ENCODE data around the gene S100A10. TPM values are rescaled to one million over a fixed set of nuclear protein-coding genes. Genes with fewer than 3 reads are reported as not detected.

Gene S100A10
- total RNA-seq, 1 donor from 2014 or later = 1,257 TPM

DNA sequence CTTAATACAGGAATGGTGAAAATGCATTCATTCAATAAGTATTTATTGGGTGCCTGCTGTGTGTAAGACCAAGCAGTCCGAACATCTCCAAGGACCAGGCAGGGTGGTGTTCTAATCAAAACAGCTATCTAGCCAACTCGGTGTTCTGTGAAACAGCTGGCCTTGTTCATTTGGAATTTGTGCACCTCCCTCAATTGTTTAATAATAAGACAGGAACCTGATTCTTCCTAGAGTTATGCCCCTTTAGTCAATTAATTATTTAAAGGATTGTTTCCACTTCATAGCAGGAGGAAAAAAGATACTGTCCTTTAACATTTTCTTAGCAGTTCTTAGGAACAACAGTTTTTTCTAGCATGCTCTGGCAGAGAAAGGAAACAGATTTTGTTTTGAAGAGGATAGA is 30.4 kb downstream of the S100A10 start:
- H3K27me3 Mint-ChIP-seq (ENCODE audit: low read depth, unreplicated experiment) = no peaks in the 10 kb centered on the region
- Histone ChIP-seq H3K27me3 (ENCODE audit: insufficient read depth, low read length) (no peaks in the 10 kb centered on the region), H3K4me1 (ENCODE audit: insufficient read depth, low read length) (no peaks in the 10 kb centered on the region), H3K4me3 (ENCODE audit: insufficient read depth, low read depth, low read length) (no peak overlapping the region), H3K79me2 (ENCODE audit: insufficient read depth, low read length) (no peaks in the 10 kb centered on the region), H3K36me3 (ENCODE audit: insufficient read depth, low read length) (no peaks in the 10 kb centered on the region), H3K4me2 (ENCODE audit: low read length) (no peak overlapping the region), H3K9ac (ENCODE audit: low read length) (no peak overlapping the region), H3K27ac (ENCODE audit: low read depth, low read length) (no peak overlapping the region), H3K9me3 (ENCODE audit: insufficient read depth, low read depth, low read length) (no peaks in the 10 kb centered on the region), H2AFZ (ENCODE audit: low read depth, low read length) (no peak overlapping the region), H4K20me1 (ENCODE audit: insufficient read depth, low read length) (no peaks in the 10 kb centered on the region)
- TF ChIP-seq CTCF (IDR thresholded peaks at IDR 0.05; ENCODE audit: insufficient read depth, low read depth, low read length) (no peak), EZH2 (IDR thresholded peaks at IDR 0.05; ENCODE audit: insufficient read depth, low read length) (no peak)
- peaks cover 5% of the 10 kb centered on the region for H3K4me1 Mint-ChIP-seq (ENCODE audit: low read depth, unreplicated experiment)
- H3K9me3 Mint-ChIP-seq (ENCODE audit: unreplicated experiment) = no peaks in the 10 kb centered on the region
- no peak overlapping the region for H3K4me3 Mint-ChIP-seq (ENCODE audit: unreplicated experiment)
- no peak for FAIRE-seq
- DNase-seq (ENCODE audit: low read depth) = no peak
- H3K27ac Mint-ChIP-seq (ENCODE audit: unreplicated experiment) = no peak overlapping the region
- H3K36me3 Mint-ChIP-seq (ENCODE audit: low read depth, unreplicated experiment) = no peaks in the 10 kb centered on the region

- no peaks in the 10 kb centered on the region for H3K36me3 ChIP-seq (ENCODE audit: insufficient read depth, low read length)
- H3K9me3 Mint-ChIP-seq (ENCODE audit: unreplicated experiment) = no peaks in the 10 kb centered on the region
- no peak overlapping the region for H3K27ac ChIP-seq (ENCODE audit: low read depth, low read length)
- no peak overlapping the region for H3K4me2 ChIP-seq (ENCODE audit: low read length)
- H2AFZ ChIP-seq (ENCODE audit: low read depth, low read length) = no peak overlapping the region
- H3K9me3 ChIP-seq (ENCODE audit: insufficient read depth, low read depth, low read length) = no peaks in the 10 kb centered on the region
- no peaks in the 10 kb centered on the region for H3K4me1 ChIP-seq (ENCODE audit: insufficient read depth, low read length)
- no peak for TF ChIP-seq CTCF (IDR thresholded peaks at IDR 0.05; ENCODE audit: insufficient read depth, low read depth, low read length)
- TF ChIP-seq EZH2 (IDR thresholded peaks at IDR 0.05; ENCODE audit: insufficient read depth, low read length) = no peak
- H3K27ac Mint-ChIP-seq (ENCODE audit: unreplicated experiment) = no peak overlapping the region
- H3K27me3 ChIP-seq (ENCODE audit: insufficient read depth, low read length) = no peaks in the 10 kb centered on the region
- H3K36me3 Mint-ChIP-seq (ENCODE audit: low read depth, unreplicated experiment) = no peaks in the 10 kb centered on the region
- H3K79me2 ChIP-seq (ENCODE audit: insufficient read depth, low read length) = no peaks in the 10 kb centered on the region
- FAIRE-seq = no peak
- peaks cover 2% of the 10 kb centered on the region for H3K4me1 Mint-ChIP-seq (ENCODE audit: low read depth, unreplicated experiment)
- H3K27me3 Mint-ChIP-seq (ENCODE audit: low read depth, unreplicated experiment) = no peaks in the 10 kb centered on the region
- no peak overlapping the region for H3K4me3 ChIP-seq (ENCODE audit: insufficient read depth, low read depth, low read length)
- no peak overlapping the region for H3K4me3 Mint-ChIP-seq (ENCODE audit: unreplicated experiment)
- DNase-seq (ENCODE audit: low read depth) = no peak
- no peaks in the 10 kb centered on the region for H4K20me1 ChIP-seq (ENCODE audit: insufficient read depth, low read length)
- H3K9ac ChIP-seq (ENCODE audit: low read length) = no peak overlapping the region
These were observed 31.8 kb downstream of the S100A10 start for GRCh38 chr1:151961833-151962232.

GRCh38 chr1:151960780-151961513 is 32.7 kb downstream of the S100A10 start:
- TF ChIP-seq EZH2 (IDR thresholded peaks at IDR 0.05; ENCODE audit: insufficient read depth, low read length) (no peak), CTCF (IDR thresholded peaks at IDR 0.05; ENCODE audit: insufficient read depth, low read depth, low read length) (no peak)
- Histone ChIP-seq H3K4me3 (ENCODE audit: insufficient read depth, low read depth, low read length) (no peak overlapping the region), H2AFZ (ENCODE audit: low read depth, low read length) (no peak overlapping the region), H3K27me3 (ENCODE audit: insufficient read depth, low read length) (no peaks in the 10 kb centered on the region), H3K9ac (ENCODE audit: low read length) (no peak overlapping the region), H4K20me1 (ENCODE audit: insufficient read depth, low read length) (no peaks in the 10 kb centered on the region), H3K4me1 (ENCODE audit: insufficient read depth, low read length) (no peaks in the 10 kb centered on the region), H3K9me3 (ENCODE audit: insufficient read depth, low read depth, low read length) (no peaks in the 10 kb centered on the region), H3K79me2 (ENCODE audit: insufficient read depth, low read length) (no peaks in the 10 kb centered on the region), H3K27ac (ENCODE audit: low read depth, low read length) (no peak overlapping the region), H3K4me2 (ENCODE audit: low read length) (no peak overlapping the region), H3K36me3 (ENCODE audit: insufficient read depth, low read length) (no peaks in the 10 kb centered on the region)
- H3K36me3 Mint-ChIP-seq (ENCODE audit: low read depth, unreplicated experiment) = no peaks in the 10 kb centered on the region
- peaks cover 2% of the 10 kb centered on the region for H3K4me1 Mint-ChIP-seq (ENCODE audit: low read depth, unreplicated experiment)
- no peak overlapping the region for H3K4me3 Mint-ChIP-seq (ENCODE audit: unreplicated experiment)
- FAIRE-seq (no peak), DNase-seq (ENCODE audit: low read depth) (no peak)
- no peaks in the 10 kb centered on the region for H3K9me3 Mint-ChIP-seq (ENCODE audit: unreplicated experiment)
- no peaks in the 10 kb centered on the region for H3K27me3 Mint-ChIP-seq (ENCODE audit: low read depth, unreplicated experiment)
- H3K27ac Mint-ChIP-seq (ENCODE audit: unreplicated experiment) = no peak overlapping the region

All from astrocyte (in vitro differentiated cells and primary cell).